Upper lobe of right lung (tissue), 1 donor: ENCODE data around the gene RNF213. TPM values are rescaled to one million over a fixed set of nuclear protein-coding genes. Genes with fewer than 3 reads are reported as not detected.

Experiments used
- ATAC-seq: fragments of 200-7000 bp; cut with Tn5 transposase; one replicate; pipeline ENCODE4 v1.9.1; 2020; ENCODE audit warnings: mild to moderate bottlenecking, moderate library complexity
- DNase-seq: peaks from one replicate; pipeline ENCODE4 v3.0.0-alpha.2; 2020
- H3K27ac ChIP-seq: fragments of 200-600 bp; one replicate; pipeline ENCODE4 v1.8.0; 2022
- H3K27me3 ChIP-seq: fragments of 200-600 bp; one replicate; pipeline ENCODE4 v1.8.0; 2022; ENCODE audit warnings: mild to moderate bottlenecking
- H3K36me3 ChIP-seq: fragments of 200-600 bp; one replicate; pipeline ENCODE4 v1.8.0; 2022
- H3K4me1 ChIP-seq: fragments of 200-600 bp; one replicate; pipeline ENCODE4 v1.8.0; 2022
- H3K4me3 ChIP-seq: fragments of 200-600 bp; one replicate; pipeline ENCODE4 v1.8.0; 2022; ENCODE audit warnings: mild to moderate bottlenecking
- H3K9me3 ChIP-seq: fragments of 200-600 bp; one replicate; pipeline ENCODE4 v1.8.0; 2022
- intact Hi-C: fragments of 100-400 bp; cut with DNase I; formaldehyde crosslinking; loops from one replicate; pipeline ENCODE4 v1.11.0; 2022
- total RNA-seq: library from RNA; stranded (reverse); fragmentation: NEBNext Ultra II Directional; extraction: Animal tissue kit (Norgen Biotek cat#: 25700); gene quantifications from one replicate; pipeline ENCODE4 v1.2.1, GENCODE V29; 2021
- TF ChIP-seq, protein P1 (sequence below): fragments of 200-600 bp; IDR thresholded peaks from one replicate; pipeline ENCODE4 v1.8.0; 2022; ENCODE audit warnings: antibody characterized with exemption
- donor health status: DM: no; HTN: yes; CAD: no; lungs with severe emphysema.

The RNF213 gene
- total RNA-seq, 1 donor from 2014 or later, result 236 TPM

DNA sequence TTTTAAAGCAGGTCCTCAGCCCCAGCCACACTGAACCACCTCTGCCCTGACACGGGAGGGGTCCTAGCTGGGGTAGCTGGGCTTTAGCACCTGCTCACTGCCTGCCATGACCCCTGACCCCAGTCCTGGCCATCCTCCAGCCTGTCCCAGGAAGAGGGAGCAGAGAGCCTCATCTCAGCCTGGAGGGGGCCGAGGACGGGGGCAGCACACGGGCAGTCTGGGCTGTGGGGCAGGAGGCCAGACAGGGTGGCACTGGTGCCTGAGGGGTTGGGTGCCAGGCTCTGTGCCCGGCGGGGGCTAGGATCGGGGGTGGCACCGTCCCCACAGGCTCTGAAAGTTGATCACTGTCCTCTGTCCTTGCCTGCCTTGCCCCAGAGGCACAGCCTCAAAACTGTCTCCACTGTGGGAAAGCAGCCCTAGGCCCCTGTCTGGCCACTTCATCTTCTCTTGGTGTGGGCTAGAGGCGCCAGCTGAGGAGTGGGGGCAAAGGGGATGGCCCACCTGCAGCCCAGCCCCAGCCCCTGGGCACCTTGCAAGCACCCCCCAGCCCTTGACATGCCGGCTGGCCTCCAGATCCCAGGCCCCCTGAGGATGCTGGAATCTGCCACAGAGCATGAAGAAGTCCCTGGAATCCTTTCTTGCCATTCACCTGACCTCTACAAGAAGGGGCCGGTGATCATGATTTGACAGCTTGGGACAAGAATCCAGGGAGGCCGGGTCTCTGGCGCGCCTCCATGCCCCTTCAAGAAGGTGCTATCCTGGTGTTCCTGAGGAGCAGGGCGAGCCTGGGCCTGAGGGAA lies 170.0 kb downstream of the RNF213 start:
- Histone ChIP-seq H3K4me3 (no peak overlapping the region), H3K4me1 (peaks cover 6% of the 10 kb centered on the region), H3K36me3 (no peaks in the 10 kb centered on the region), H3K27me3 (no peaks in the 10 kb centered on the region), H3K27ac (no peak overlapping the region), H3K9me3 (no peaks in the 10 kb centered on the region)
- DNase-seq (peak; percentile 50), ATAC-seq (no peak)
- TF ChIP-seq, protein P1, sequence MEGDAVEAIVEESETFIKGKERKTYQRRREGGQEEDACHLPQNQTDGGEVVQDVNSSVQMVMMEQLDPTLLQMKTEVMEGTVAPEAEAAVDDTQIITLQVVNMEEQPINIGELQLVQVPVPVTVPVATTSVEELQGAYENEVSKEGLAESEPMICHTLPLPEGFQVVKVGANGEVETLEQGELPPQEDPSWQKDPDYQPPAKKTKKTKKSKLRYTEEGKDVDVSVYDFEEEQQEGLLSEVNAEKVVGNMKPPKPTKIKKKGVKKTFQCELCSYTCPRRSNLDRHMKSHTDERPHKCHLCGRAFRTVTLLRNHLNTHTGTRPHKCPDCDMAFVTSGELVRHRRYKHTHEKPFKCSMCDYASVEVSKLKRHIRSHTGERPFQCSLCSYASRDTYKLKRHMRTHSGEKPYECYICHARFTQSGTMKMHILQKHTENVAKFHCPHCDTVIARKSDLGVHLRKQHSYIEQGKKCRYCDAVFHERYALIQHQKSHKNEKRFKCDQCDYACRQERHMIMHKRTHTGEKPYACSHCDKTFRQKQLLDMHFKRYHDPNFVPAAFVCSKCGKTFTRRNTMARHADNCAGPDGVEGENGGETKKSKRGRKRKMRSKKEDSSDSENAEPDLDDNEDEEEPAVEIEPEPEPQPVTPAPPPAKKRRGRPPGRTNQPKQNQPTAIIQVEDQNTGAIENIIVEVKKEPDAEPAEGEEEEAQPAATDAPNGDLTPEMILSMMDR, result no peak
- intact Hi-C loops, result loop anchor here (5.0 kb wide), 1 partner anchor 552 kb away; no protein-coding TSS in a partner anchor

DNA sequence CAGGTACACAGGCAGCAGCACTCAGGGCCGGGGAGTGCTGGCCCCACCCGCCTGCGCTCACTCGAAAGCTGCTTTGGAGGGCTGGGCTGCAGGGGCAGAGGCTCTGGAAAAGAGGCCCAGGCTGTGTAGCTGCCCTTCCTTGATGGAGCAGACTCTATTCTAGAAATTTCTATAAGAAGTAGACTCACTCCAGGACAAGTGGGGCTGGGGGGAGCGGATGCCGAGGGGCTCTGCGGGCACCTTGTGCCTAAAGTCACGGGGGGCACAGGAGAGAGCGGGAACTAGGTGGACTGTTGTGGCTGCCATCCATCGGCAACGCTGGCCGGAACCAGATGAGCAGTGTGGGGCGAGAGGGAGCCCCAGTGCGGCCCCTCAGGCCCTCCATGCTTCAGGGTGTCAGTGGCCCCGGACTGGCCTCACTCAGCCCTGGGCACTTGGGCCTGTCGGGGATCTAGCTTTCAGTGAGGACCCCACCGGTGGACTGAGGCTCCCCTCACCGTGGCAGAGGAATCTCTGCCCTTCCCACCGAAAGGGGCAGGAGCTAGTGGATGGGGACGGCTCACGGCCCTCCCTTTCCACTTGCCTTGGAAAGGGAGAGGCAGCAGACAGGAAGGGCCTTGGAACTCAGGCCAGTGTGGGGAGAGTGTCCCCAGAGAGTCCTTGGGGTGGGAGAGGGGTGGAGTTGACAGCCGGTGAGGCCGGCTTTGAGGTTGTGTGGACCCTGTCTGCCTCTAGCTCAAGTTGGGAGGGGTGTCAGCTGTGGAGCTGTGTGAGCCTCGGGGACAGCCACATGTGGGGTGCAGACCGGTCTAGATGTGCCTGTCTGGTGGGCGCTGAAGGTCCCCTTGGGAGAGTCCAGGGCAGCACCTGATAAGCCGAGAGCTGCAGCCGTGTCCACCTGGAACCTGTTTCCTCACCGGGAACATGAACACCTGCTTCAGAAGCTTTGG lies 170.9 kb downstream of the RNF213 start:
- Histone ChIP-seq H3K4me3 (no peak overlapping the region), H3K9me3 (no peaks in the 10 kb centered on the region), H3K36me3 (no peaks in the 10 kb centered on the region), H3K27ac (no peak overlapping the region), H3K27me3 (no peaks in the 10 kb centered on the region), H3K4me1 (peaks cover 6% of the 10 kb centered on the region)
- TF ChIP-seq, protein P1, result no peak
- ATAC-seq (no peak), DNase-seq (no peak)
- intact Hi-C loops, result loop anchor here (5.0 kb wide), 1 partner anchor 551 kb away; no protein-coding TSS in a partner anchor

DNA sequence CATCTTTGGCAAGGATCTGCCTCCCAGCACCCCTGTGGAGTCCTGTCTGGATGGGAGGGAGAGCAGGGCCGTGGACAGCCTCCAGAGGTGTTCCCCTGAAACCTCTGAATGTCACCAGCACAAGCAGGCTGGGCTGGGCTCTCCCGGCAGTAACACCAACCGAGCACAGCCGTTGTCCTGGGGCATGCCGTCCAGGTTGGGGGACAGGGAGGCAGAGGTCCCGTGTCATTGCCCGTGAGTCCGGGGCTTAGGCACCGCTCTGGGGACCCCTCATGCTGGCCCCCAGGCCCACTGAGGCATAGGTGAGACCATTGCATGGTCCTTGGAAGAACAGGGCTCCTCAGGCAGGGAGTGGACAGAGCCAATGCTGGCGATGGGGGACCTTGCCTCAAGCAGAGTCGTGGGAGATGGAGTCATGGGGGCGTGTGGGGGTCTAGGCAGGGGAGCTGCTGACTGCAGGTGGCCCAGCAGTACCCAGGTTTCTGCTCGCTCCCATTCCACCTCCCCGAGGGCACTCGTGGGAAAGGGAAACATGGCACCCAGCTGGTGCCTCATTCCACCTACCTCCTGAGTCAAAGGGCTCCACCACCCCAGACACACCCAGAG lies 171.8 kb downstream of the RNF213 start:
- no peaks in the 10 kb centered on the region for H3K27me3 ChIP-seq
- DNase-seq (no peak), ATAC-seq (no peak)
- H3K4me1 ChIP-seq, result no peaks in the 10 kb centered on the region
- intact Hi-C loops, result loop anchor here (5.0 kb wide), 1 partner anchor 550 kb away; no protein-coding TSS in a partner anchor
- TF ChIP-seq, protein P1, result no peak
- no peaks in the 10 kb centered on the region for H3K36me3 ChIP-seq
- H3K4me3 ChIP-seq, result no peak overlapping the region
- no peaks in the 10 kb centered on the region for H3K9me3 ChIP-seq
- H3K27ac ChIP-seq, result no peak overlapping the region

DNA sequence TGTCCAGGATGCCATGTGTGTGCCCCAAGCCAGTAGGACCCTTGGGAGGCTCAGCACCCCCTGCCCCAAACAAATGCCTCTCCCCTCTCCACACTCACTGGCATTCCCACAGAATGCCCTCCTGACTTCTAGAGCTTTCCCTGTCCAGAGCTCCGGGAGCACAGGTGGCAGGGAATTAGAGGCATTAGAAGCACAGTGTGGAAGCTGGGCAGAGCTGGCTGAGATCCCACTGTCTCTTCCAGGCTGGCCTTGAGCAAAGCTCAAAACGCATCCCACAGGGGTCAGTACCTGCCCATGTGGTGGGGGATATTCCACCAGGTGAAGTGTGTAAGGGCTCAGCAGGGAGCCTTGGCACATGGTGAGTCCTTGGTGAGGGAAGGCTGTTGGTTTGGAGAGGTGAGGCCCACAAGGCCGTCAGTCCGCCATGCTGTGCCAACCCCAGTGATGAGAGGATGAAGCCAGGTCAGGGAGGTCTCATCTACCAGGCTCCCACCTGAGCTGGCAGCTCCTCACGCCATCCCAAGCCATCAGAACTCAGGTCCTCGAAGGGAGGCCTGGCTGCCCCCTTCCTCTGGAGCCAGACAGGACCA lies 172.4 kb downstream of the RNF213 start:
- no peaks in the 10 kb centered on the region for H3K4me1 ChIP-seq
- H3K36me3 ChIP-seq, result no peaks in the 10 kb centered on the region
- no peak overlapping the region for H3K4me3 ChIP-seq
- no peaks in the 10 kb centered on the region for H3K9me3 ChIP-seq
- intact Hi-C loops, result loop anchor here (5.0 kb wide), 1 partner anchor 549 kb away; no protein-coding TSS in a partner anchor
- no peak overlapping the region for H3K27ac ChIP-seq
- TF ChIP-seq, protein P1, result no peak
- no peaks in the 10 kb centered on the region for H3K27me3 ChIP-seq
- DNase-seq (no peak), ATAC-seq (no peak)
